HG02885 (cell line): Measurements from ENCODE around the gene CHCHD6.

ENCODE experiments used
- ATAC-seq: cut with Tn5 transposase; IDR thresholded peaks from one replicate; pipeline ENCODE4 v1.9.1; 2021; ENCODE audit warnings: mild to moderate bottlenecking; ENCODE audit not compliant: unreplicated experiment, poor library complexity

The CHCHD6 gene

DNA sequence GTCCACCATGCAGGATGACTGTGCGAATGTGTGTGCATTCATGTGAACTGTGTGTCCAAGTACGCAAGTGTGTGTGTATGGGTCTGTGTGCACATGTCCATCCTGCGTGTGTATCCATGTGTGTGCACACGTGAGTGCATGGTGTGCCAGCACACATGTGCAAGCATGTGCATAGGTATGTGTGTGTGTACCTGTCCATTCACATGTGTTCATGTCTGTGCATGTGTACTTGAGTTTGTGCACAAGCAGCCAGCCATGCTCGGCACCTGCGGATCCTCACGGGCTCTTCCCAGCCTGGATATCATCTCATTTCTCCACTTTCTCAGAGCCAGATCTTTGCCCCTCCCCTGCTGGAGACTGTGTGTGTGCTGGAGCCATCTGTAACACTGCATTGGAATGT is 260.2 kb downstream of the CHCHD6 start:
- ATAC-seq: no peak

DNA sequence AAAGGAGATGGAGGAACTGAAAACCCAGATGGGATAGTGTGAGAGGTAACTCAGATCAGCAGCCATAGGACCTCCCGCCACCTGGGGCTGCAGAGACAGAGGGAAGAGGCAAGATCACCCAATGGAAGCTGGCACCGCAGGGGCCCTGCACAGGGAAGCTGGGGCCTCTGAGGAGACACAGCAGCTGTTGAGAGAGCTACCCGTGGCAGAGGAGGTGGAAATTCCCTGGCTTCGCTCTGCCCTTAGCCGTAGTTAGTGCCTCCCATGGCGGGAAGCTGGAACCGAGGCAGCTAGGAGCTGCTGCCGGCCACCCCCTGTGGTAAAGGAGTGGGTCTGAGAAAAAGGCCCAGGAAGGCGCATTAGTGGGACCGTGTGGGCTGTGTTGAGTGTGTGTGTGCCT is 260.9 kb downstream of the CHCHD6 start:
- ATAC-seq: no peak

DNA sequence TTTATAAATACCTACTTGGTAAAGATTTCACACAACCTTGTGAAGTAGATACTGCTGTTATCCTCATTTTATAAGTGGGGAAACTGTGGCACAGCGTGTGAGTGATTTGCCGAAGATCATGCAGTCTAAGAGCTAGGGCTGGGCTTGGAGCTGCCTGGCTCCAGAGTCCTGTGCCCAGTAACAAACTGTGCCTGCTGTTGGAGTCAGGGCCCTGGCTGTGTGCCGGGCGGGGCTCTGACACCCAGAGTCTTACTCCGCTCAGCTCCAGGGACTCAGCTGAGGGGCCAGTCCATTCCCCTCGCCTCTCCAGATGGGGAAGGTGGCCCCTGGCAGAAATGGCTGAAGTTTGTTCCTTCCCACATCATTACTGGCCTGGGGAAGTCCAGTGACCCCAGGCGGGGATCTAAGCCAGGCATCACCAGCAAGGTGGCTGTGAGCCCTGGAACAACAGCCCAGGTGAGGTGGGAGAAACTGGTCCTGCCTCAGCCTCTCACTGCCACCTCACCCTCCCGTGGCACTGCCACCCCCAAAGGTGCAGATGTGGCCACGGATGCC is 261.6 kb downstream of the CHCHD6 start:
- ATAC-seq: no peak

DNA sequence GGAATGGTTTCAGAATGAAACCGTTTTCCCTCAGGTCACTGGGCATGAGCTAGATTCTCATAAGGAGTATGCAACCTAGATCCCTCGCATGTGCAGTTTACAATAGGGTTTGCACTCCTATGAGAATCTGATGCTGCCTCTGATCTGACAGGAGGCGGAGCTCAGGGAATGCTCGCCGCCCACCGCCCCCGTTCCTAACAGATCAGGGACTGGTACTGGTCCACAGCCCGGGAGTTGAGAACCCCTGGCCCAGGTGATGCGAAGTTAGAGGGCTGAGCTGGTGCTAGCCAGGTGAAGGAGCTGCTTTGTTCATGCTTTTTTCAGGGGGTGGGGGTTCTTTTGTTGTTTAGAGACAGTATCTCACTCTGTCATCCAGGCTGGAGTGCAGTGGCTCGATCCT is 263.3 kb downstream of the CHCHD6 start:
- ATAC-seq: no peak

DNA sequence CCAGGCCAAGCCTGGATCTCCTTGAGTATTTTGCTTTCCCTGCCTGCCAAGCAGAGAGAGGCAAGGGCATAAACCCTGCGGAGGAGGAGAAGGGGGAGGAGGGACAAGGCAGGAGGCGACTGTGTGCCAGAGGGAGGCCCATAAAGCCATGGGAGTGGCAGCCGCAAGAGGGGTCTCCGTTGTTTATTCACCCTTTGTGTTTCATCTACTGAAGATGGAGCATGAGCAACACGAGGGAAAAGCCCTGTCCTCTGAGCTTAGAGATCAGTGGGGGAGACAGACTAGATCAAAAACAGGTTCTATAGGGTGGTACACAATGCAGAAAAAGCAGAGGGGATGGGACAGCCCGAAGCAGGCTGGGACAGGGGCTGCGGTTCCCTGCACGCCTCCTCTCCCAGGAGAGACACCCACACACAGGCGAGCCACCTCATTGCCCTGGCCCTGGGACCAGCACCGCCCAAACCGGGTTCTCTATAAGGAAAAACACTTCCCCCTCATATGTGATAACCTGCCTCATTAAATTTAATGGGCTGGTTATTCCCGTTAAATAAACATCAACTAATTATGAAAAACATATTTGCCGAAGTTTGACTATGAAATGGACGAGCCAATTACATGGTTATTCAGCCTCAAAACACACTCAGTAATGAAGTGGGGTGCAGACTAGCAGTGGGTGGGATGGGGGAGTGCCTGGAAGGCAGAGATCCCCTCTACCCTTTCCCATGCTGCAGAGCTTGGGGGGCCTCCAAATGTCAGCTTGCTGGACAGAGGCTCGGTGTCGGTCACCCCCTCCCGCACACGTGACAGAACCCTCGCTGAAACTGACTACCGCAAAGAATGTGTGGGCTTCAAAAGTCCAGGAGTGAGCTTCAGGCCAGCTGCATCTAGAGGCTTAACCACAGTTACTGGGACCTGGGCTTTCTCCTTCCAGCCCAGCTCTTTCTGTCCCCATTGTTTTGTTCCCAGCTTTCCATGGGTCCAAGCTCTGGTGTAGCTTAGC is 264.7 kb downstream of the CHCHD6 start:
- no peak for ATAC-seq

DNA sequence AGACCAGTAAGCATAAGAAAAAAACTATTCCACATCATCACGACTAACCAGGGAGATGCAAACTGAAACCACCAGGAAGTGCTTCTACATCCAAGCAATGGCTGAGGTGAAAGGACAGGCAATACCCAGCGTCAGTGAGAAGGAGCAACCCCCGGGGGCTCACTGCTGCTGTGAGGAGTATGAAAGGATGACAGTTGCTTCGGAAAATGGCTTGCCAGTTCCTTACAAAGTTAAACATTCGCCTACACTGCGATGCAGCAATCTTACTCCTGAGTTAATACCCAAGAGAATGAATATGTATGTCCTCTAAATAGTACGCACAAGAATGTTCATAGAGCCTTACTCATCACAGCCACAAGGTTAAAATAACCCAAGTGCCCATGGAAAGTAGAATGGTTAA is 265.5 kb downstream of the CHCHD6 start:
- ATAC-seq: no peak

DNA sequence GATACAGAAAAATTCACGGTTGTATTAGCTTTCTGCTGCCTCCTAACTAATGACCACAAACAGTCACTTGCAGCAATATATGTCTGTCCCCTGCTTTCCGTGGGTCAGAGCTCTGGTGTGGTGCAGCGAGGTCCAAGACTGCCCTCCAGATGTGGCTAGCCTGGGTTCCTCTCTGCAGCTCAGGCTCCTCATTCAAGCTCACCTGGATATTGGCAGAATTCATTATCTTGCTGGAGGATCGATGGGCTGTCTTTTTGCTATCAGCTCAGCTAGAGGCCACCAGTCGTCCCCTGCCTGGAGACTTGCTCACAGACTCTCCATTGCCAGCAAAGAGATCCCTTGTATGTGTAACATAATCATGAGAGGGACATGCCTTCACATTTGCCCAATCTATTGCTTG is 266.1 kb downstream of the CHCHD6 start:
- ATAC-seq: no peak

DNA sequence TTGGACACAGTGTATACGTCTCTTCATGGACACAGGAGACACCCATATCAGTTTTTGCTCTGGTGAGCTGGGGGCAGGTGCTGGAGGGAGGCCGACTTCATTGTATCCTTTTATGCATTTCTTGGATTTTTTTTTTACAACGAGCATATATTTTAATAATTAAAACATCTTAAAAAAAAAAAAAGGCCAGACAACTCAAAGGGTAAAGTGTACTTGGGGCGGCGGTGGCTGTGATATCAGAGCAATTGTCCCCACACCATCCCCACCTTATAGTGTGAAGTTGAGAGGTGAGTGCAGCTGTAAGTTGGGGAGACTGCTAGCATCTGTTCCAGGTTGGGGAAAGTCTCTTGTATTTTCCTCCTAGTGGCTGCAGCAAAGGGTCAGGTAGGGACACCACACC is 266.9 kb downstream of the CHCHD6 start:
- ATAC-seq: no peak

DNA sequence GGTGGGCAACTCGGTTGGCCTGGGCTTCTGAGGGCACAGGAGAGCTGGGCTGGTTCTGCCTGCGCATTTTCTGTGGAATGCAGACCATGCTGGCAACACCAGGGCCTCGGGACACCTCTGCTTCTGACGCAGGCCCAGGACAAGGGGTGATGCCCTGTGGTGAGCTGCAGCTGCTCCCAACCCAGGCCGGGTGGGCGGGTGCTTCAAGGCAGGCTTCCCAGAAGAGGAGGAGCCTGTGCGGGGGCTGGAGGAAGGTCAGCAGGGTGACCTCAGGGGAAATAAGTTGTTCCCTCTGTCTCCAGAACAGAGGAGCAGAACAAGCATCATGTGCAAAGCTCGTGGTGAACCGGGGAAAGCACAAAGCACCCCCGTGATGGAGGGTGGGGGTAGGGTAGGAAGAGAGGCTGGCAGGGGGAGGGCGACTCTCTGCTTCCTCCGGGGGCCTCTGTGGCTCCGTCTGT is 267.9 kb downstream of the CHCHD6 start:
- no peak for ATAC-seq

DNA sequence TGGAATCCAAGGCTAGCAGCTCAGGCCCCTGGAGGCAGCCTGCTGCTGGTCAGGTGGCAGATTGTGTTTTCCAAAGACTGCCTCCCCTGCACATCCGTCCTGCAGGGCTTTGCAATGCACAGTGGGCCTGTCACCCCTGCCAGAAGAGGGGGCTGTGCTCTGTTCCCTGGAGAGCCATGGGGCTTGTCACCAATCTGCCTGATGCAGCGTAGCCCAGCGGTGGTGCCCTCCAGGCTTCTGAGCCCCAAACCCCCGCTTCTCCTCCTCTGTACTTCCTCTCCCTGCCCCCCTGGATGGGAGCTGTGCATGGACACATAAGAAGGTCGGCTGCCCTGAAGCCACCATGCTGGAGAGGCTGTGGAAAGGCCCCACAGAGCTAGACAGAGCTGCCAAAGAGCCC is 268.8 kb downstream of the CHCHD6 start:
- ATAC-seq: no peak

DNA sequence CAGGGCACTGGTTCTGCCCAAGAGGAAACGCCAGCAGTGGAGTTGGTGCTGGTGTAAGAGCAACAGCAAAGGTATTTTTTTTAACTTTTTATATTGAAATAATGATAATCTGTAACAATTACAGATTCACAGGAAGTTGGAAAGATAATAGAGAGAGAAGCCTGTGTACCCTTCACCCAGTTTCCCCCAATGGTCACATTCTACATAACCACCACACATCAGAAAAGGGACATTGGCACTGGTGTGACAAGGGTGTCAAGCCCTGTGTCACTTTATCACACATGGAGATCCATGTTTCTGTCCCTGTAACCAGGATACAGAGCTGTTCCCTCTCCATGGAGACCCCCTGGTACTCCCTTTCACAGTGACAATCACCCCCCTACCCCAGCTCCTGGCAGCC is 269.8 kb downstream of the CHCHD6 start:
- no peak for ATAC-seq

DNA sequence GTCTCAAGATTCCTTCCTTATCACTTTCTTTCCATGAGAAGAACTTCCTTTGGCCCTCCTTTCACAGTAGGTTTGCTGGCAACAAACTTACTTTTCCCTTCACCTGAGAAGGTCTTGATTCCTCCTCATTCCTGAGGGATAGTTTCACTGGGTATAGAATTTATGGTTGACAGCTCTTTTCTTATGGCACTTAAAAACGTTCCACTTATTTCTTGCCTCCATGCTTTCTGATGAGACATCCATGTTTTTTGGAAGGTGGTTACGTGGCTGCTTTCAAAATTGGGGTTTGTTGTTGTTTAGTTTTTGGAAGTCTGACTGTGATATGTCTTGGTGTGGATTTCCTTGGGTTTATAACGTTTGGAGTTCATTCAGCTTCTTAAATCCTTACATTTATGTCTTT is 270.7 kb downstream of the CHCHD6 start:
- ATAC-seq: no peak

DNA sequence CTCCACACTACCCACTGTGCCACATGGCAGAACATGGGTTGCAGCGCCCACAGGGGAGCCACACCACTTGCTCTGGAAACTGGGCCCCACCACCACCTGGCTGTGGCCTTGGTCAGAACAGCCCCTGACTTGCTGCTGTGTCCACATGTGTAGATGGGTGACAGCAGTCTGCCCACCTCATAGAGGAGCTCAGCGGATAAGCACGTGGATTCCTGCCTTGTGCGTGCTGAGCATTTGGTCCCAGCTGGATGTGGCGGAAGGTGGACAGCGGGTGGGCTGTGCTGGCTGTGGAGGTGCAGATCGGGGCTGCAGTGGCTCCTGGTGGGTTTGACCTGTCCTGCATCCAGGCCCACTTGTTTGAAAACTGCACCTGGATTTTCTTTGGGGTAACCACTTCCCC is 272.9 kb downstream of the CHCHD6 start:
- ATAC-seq: no peak

DNA sequence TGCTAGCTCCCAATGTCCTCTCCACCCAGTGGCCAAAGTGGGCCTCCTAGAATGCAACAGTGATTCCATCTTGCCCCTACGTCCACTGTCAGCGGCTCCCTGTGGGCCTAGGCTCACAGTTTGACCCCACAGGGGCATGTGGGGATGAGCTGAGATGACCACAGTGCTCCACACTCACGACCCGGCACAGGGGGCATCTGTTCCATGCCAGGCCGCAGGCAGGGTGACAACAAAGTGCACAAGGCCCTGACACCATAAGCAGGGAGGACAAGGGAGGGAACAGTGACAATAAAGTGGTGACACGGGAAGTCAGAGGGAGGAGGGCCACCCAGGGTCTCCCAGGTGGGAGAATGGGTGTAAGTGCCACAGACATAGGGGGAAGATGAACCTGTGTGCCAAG is 273.8 kb downstream of the CHCHD6 start:
- ATAC-seq: no peak

DNA sequence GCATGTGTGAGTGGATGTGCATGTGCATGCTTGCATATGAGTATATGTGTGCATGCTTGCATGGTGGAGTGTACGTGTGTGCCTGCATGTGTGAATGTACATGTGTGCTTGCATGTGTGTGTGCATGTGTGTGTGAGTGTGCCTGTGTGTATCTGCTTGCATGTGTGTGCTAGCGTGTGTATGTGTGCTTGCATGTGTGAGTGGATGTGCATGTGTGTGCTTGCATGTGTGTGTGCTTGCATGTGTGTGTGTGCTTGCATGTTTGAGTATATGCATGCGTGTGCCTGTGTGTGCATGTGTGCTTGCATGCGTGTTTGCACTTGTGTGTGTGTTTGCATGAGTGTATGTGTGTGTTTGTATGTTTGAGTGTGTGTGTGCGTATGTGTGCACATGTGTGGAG is 274.3 kb downstream of the CHCHD6 start:
- no peak for ATAC-seq

DNA sequence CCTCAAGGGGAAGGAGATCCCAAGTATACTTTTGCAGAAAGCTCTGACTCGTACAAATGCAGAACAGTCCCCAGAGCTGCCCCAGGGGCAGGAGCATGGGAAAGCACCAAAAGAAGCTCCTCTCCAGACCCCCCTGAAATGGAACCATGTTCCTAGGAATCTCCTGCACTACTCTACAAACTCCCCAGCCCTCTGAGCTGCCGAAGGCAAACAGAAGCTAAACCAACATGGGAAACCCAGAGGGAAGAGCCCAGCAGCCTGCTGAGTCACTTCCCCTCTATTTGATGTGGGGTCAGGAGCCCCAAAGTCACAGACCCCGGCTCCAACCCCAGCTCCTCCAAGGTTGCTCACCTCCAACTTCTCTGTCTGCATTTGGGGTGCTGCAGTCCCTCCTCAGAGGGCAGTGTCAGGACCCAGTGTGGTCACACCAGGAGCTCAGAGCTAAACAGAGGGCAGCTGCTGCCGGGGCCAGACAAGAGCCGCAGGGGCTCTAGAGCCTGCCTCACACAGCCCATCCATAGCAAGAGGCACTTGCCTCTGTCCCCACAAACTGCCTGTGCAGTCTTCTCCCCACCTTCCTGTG is 275.1 kb downstream of the CHCHD6 start:
- ATAC-seq: no peak

DNA sequence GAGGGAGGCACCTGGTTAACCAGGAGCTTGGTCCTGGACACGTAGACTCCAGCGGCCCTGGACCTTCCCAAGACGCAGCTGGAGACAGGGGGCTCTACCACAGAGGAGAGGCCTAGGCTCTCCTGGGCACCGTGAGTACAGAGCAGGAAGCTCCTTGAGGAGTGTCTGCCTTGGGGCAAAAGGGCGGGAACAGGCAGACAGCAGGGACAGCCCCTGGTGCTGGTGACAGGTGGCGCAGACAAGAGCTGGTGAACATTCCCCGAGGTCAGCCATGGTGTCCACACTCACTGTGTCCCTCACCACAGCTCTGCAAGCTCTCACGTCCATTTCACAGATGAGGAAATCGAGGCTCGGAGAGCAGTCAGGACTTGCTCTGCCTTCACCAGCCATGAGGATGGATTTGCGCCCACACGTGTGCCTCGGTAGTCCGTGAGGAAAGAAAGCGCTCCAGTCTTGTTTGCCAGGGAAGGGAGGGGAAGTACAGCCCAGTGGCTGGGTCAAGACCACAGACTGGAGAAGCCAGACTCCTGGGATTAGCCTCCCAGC is 276.3 kb downstream of the CHCHD6 start:
- no peak for ATAC-seq

DNA sequence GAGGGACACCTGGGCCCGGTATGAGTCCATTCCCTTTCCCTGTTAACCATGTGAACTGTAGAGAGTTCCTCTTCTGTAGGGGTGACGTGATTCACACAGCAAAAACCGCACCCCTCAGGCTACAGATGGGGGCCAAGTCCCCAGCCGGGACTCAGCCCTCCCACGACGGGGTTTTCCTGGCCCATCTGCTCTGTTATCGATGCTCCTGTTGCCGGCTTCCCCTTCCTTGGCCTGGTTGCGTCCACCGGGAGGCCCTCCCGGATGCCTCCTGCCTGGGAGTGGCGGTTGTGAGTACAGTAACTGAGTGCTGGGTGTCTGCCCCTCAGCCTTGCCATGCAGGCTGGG is 278.1 kb downstream of the CHCHD6 start:
- ATAC-seq: peak; percentile 33

DNA sequence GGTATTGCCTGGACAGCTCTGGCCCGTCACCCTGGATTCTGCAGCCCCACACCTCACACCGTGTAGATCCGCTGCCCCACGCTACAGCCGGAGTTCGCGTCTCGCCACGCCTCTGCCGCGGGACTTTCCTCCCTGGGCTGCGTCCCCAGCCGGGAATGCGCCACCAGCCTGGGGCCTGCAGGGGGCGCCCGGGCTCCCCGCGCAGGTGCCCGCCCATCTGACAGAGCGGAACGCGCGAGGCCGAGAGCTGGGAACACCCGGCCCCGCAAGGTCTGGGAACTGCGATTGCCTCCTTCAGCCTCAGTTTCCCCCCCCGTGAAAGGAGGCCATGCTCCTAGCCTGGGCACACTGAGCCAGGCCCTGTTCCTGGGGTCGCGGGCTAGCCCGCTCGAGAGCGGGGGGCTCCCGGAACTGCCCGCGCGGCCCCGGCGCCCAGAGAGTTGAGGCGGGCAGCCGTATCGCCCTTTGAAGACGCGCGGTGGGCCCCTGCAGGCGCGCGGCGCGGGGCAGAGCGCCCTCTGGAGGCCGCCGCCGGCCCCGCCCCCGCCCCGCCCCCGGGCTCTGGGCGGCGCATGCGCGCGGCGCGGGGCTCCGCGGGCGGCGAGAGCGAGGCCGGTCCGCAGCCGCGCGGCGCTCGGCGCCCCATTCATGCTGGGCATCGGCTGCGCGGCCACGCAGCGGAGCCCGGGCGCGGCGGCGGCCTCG is 278.6 kb downstream of the CHCHD6 start, which contains the start of gene PLXNA1:
Gene PLXNA1, plus strand, starts transcription at position 645 of the 705 bp plus-strand sequence. CDS start 5,479 bp downstream, outside the sequence.
- peak; percentile 76 for ATAC-seq

DNA sequence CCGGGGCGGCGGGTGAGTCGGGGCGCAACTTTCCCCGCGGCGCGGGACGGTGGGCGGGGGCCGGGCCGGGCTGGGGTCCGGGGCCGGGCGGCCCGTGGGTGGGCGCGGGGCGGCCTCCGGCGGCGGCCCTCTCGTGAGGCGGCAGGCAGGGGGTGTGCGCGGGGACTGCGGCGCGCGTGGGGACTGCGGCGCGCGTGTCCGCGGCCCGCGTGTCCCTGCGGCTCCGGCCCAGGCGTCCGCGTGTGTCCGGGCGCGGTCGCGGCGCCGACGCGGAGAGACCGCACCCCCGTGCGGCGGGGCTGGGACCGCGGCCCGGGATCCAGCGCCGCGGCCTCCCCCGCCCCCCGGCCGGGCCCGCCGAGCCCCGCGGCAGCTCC is 279.2 kb downstream of the CHCHD6 start:
- peak; percentile 8 for ATAC-seq
